Upper lobe of right lung (tissue), 1 donor: Measurements from ENCODE around the gene EXOSC9. TPM values are rescaled to one million over a fixed set of nuclear protein-coding genes. Genes with fewer than 3 reads are reported as not detected.

ENCODE experiments used
- ATAC-seq: fragments of 200-7000 bp; cut with Tn5 transposase; one replicate; pipeline ENCODE4 v1.9.1; 2020; ENCODE audit warnings: mild to moderate bottlenecking, moderate library complexity
- DNase-seq: peaks from one replicate; pipeline ENCODE4 v3.0.0-alpha.2; 2020
- H3K27ac ChIP-seq: fragments of 200-600 bp; one replicate; pipeline ENCODE4 v1.8.0; 2022
- H3K27me3 ChIP-seq: fragments of 200-600 bp; one replicate; pipeline ENCODE4 v1.8.0; 2022; ENCODE audit warnings: mild to moderate bottlenecking
- H3K36me3 ChIP-seq: fragments of 200-600 bp; one replicate; pipeline ENCODE4 v1.8.0; 2022
- H3K4me1 ChIP-seq: fragments of 200-600 bp; one replicate; pipeline ENCODE4 v1.8.0; 2022
- H3K4me3 ChIP-seq: fragments of 200-600 bp; one replicate; pipeline ENCODE4 v1.8.0; 2022; ENCODE audit warnings: mild to moderate bottlenecking
- H3K9me3 ChIP-seq: fragments of 200-600 bp; one replicate; pipeline ENCODE4 v1.8.0; 2022
- intact Hi-C: fragments of 100-400 bp; cut with DNase I; formaldehyde crosslinking; loops from one replicate; pipeline ENCODE4 v1.11.0; 2022
- total RNA-seq: library from RNA; stranded (reverse); fragmentation: NEBNext Ultra II Directional; extraction: Animal tissue kit (Norgen Biotek cat#: 25700); gene quantifications from one replicate; pipeline ENCODE4 v1.2.1, GENCODE V29; 2021
- TF ChIP-seq, protein P1 (sequence below): fragments of 200-600 bp; IDR thresholded peaks from one replicate; pipeline ENCODE4 v1.8.0; 2022; ENCODE audit warnings: antibody characterized with exemption
- donor health status: DM: no; HTN: yes; CAD: no; lungs with severe emphysema.

EXOSC9 gene
- total RNA-seq, 1 donor from 2014 or later = 15.8 TPM

DNA sequence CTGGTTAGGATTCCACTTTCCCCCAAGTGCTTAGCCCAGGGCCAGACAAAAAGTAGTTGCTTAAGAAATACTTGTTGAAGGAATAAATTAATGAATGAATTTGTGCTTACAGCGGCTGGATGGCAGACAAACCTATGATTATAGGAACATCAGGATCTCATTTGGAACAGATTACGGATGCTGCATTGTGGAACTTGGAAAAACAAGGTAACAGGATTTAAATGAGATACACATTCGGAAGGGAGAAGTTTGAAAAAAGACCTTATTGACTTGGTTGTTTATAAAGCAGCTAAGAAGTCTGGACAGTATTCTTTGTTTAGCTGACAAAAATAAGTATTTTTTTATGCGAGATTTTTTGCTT, 572 bp downstream of the EXOSC9 start:
- ATAC-seq = no peak
- Histone ChIP-seq H3K9me3 (no peaks in the 10 kb centered on the region), H3K27ac (peak overlapping the region; percentile 92), H3K36me3 (peaks cover 40% of the 10 kb centered on the region), H3K27me3 (no peaks in the 10 kb centered on the region), H3K4me3 (peak overlapping the region; percentile 88), H3K4me1 (peaks cover 9% of the 10 kb centered on the region)
- TF ChIP-seq, protein P1, sequence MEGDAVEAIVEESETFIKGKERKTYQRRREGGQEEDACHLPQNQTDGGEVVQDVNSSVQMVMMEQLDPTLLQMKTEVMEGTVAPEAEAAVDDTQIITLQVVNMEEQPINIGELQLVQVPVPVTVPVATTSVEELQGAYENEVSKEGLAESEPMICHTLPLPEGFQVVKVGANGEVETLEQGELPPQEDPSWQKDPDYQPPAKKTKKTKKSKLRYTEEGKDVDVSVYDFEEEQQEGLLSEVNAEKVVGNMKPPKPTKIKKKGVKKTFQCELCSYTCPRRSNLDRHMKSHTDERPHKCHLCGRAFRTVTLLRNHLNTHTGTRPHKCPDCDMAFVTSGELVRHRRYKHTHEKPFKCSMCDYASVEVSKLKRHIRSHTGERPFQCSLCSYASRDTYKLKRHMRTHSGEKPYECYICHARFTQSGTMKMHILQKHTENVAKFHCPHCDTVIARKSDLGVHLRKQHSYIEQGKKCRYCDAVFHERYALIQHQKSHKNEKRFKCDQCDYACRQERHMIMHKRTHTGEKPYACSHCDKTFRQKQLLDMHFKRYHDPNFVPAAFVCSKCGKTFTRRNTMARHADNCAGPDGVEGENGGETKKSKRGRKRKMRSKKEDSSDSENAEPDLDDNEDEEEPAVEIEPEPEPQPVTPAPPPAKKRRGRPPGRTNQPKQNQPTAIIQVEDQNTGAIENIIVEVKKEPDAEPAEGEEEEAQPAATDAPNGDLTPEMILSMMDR = no peak
- DNase-seq = no peak
- intact Hi-C loops = no loop called here

- Histone ChIP-seq H3K4me3 (no peak overlapping the region), H3K9me3 (no peaks in the 10 kb centered on the region), H3K27me3 (no peaks in the 10 kb centered on the region), H3K27ac (no peak overlapping the region), H3K4me1 (peaks cover 6% of the 10 kb centered on the region), H3K36me3 (peaks cover 87% of the 10 kb centered on the region)
- ATAC-seq = no peak
- TF ChIP-seq, protein P1 = no peak
- no peak for DNase-seq
- intact Hi-C loops = no loop called here
Measured at GRCh38 chr4:121806411-121806810, 5.3 kb downstream of the EXOSC9 start.

DNA sequence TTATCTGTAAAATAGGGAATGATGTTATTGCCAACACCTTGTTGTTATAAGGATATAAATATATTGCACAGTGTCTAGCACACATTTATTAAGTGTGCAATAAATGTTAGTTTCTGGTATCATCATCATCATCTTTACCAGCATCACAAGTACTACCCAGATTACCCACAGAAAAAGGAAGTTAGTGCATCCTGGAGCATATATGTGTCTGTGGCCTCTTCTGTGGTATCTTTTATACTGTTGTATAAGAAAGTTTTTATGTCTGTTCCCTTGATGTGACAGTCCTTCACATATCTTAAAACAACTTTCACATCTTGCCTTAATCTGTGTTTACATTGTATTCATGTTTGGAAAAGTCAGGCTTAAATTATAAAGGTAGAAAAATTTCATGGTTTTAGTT, 10.0 kb downstream of the EXOSC9 start:
- intact Hi-C loops = no loop called here
- peaks cover 100% of the 10 kb centered on the region for H3K36me3 ChIP-seq
- H3K27me3 ChIP-seq = no peaks in the 10 kb centered on the region
- ATAC-seq (no peak), DNase-seq (no peak)
- H3K4me3 ChIP-seq = no peak overlapping the region
- no peaks in the 10 kb centered on the region for H3K9me3 ChIP-seq
- no peaks in the 10 kb centered on the region for H3K4me1 ChIP-seq
- H3K27ac ChIP-seq = no peak overlapping the region
- TF ChIP-seq, protein P1 = no peak

DNA sequence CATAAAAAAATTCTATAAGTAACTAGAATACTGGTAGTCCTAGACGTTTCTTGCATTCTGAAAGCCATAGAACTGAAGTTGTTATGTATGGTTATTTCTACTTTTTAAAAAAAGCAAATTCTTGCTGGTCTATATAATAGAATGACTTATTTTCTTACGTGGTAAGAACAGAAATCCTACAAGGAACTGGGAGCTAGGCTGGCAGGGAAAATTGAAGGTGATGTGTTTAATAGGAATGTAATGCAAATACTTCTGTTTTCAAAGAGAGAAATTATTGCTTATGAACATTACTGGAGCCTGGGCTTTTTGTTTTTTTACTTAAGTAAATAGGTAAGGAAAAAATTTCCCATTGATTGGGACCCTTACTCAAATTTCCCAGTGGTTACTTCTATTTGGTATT, 13.6 kb downstream of the EXOSC9 start:
- H3K4me1 ChIP-seq = no peaks in the 10 kb centered on the region
- H3K4me3 ChIP-seq = no peak overlapping the region
- H3K36me3 ChIP-seq = peaks cover 88% of the 10 kb centered on the region
- ATAC-seq = no peak
- DNase-seq = no peak
- H3K9me3 ChIP-seq = no peaks in the 10 kb centered on the region
- H3K27me3 ChIP-seq = no peaks in the 10 kb centered on the region
- intact Hi-C loops = no loop called here
- no peak overlapping the region for H3K27ac ChIP-seq
- TF ChIP-seq, protein P1 = no peak

- Histone ChIP-seq H3K4me3 (no peak overlapping the region), H3K9me3 (no peaks in the 10 kb centered on the region), H3K36me3 (peaks cover 66% of the 10 kb centered on the region), H3K4me1 (no peaks in the 10 kb centered on the region), H3K27ac (no peak overlapping the region), H3K27me3 (no peaks in the 10 kb centered on the region)
- DNase-seq (no peak), ATAC-seq (no peak)
- TF ChIP-seq, protein P1 = no peak
- intact Hi-C loops = no loop called here
Measured at GRCh38 chr4:121817006-121817405, 15.9 kb downstream of the EXOSC9 start.

DNA sequence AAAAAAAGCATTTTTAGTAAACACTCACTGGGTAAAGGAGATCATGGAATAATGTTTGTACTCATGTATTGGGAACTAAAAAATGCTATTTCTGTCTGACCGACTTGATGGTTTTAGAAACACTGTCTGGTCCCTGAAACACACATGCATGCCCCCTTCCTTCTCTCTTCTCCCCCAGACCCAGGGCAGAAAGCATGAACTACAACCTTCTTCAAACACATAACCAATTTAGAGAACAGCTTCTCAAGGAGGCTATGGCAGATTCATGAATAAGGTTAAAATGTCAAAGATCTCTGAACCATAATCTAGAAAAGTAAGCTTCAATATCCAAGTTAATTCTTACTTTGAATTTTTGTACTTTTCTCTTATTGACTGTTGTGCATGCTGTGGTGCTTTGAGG, 16.6 kb downstream of the EXOSC9 start:
- peaks cover 59% of the 10 kb centered on the region for H3K36me3 ChIP-seq
- no peaks in the 10 kb centered on the region for H3K4me1 ChIP-seq
- intact Hi-C loops = no loop called here

More for the DNA sequence above, 16.6 kb downstream of the EXOSC9 start:
- DNase-seq = no peak
- no peak overlapping the region for H3K4me3 ChIP-seq
- H3K27ac ChIP-seq = no peak overlapping the region
- TF ChIP-seq, protein P1 = no peak
- no peak for ATAC-seq
- H3K27me3 ChIP-seq = no peaks in the 10 kb centered on the region
- no peaks in the 10 kb centered on the region for H3K9me3 ChIP-seq
